NT2/D1 (cell line): ENCODE results near the gene CAMTA1.

Experiments
- SUZ12 ChIP-seq: IDR thresholded peaks from 2 replicates; pipeline ENCODE4 v1.6.1; 2011; ENCODE audit not compliant: insufficient read length, insufficient read depth; ENCODE audit errors: extremely low read depth
- YY1 ChIP-seq: IDR thresholded peaks from 2 replicates; pipeline ENCODE4 v1.6.1; 2011; ENCODE audit not compliant: insufficient read length, insufficient read depth

DNA sequence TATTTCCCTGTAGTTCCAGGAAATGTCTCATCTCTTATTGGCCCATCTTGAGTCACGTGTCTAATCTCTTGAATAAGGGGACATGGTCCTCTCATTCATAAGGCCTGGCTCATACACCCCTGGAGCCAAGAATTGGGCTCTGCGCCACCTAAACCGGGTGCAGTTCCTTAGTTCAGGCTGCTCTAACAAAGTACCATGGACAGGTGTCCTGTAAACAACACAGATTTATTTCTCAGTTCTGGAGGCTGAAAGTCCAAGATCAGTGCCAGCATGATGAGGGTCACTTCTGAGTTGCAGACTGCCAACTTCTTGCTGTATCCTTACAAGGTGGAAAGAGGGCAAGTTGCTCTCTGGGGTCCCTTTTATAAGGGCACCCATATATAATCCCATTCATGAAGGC is 925.6 kb downstream of the CAMTA1 start:
- no peak for TF ChIP-seq YY1
- no peak for TF ChIP-seq SUZ12
